NB4 (cell line): ENCODE data around the gene LRIG2.
"Not testable (repeated sequence)": the region's sequence is repeated elsewhere in the genome, so short reads cannot be mapped to it uniquely, and the experiment has no call there.

Experiments
- MAX ChIP-seq: IDR thresholded peaks from 2 replicates; pipeline ENCODE4 v1.6.1; 2011; ENCODE audit warnings: low read depth, low read length
- MYC ChIP-seq: IDR thresholded peaks from 2 replicates; pipeline ENCODE4 v1.6.1; 2011; ENCODE audit warnings: low read depth, low read length
- POLR2A ChIP-seq: IDR thresholded peaks from 2 replicates; pipeline ENCODE4 v1.6.1; 2011; ENCODE audit warnings: mild to moderate bottlenecking; ENCODE audit not compliant: insufficient read length; ENCODE audit errors: extremely low read depth
- TF ChIP-seq, protein P1 (sequence below): IDR thresholded peaks from one replicate; pipeline ENCODE4 v1.5.1; 2012; ENCODE audit warnings: low read depth, low read length

DNA sequence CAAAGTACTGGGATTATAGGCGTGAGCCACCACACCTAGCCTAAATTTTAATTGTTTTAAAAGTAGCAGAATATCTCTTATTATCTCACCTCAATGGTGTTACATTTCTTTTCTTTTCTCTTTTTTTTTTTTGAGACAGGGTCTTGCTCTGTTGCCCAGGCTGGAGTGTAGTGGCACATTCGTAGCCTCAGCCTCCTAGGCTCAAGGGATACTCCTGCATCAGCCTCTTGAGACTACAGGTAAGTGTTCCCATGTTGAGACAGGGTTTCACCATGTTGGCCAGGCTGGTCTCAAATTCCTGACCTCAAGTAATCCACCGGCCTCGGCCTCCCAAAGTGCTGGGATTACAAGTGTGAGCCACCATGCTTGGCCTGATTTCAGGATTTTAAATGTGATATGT is 49.7 kb upstream of the LRIG2 start:
- TF ChIP-seq, protein P1, sequence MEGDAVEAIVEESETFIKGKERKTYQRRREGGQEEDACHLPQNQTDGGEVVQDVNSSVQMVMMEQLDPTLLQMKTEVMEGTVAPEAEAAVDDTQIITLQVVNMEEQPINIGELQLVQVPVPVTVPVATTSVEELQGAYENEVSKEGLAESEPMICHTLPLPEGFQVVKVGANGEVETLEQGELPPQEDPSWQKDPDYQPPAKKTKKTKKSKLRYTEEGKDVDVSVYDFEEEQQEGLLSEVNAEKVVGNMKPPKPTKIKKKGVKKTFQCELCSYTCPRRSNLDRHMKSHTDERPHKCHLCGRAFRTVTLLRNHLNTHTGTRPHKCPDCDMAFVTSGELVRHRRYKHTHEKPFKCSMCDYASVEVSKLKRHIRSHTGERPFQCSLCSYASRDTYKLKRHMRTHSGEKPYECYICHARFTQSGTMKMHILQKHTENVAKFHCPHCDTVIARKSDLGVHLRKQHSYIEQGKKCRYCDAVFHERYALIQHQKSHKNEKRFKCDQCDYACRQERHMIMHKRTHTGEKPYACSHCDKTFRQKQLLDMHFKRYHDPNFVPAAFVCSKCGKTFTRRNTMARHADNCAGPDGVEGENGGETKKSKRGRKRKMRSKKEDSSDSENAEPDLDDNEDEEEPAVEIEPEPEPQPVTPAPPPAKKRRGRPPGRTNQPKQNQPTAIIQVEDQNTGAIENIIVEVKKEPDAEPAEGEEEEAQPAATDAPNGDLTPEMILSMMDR = not testable (repeated sequence)
- not testable (repeated sequence) for TF ChIP-seq POLR2A, MAX, MYC
